ENCODE results near the gene ESRRG.

ESRRG gene

DNA sequence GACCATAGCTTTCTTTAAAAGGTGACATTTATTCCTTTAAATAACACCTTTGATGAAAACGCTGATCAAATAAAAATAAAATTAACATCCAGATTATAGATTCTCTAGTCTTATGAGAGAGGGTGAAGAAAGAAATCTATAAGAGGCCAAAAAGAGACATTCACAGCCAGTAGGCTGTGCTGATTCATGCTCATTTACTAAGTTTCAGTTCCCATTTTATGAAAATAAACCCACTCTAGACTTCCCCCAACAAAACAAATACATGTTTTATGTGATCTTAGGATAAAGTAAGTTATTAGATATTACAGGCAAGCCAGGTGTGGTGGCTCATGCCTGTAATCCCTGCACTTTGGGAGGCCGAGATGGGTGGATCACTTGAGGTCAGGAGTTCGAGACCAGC, 21.1 kb downstream of the ESRRG start:
- DNase-seq: no peak

DNA sequence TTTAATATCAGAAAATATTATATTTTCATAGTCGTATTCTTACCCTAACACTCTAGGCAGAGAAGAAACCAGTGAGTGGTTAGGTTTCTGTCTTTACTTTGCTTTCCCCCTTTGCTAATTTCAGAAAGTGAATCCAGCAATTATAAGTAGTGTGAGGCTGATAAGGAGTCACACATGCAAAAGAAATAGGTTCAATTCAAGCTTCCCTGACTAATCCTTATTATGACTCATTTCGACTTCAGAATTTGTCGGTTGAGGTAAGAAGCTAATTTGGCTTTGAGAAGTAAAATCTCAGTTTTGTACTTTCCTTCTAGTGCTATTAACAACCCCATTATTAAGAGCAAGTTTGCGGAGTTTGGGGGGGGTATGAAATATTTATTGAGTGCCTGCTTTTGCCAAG, 22.4 kb downstream of the ESRRG start:
- no peak for DNase-seq

- DNase-seq: no peak
Measured at GRCh38 chr1:216691710-216692109, 31.5 kb downstream of the ESRRG start.

- DNase-seq: no peak
Measured at GRCh38 chr1:216690603-216691002, 32.6 kb downstream of the ESRRG start.

DNA sequence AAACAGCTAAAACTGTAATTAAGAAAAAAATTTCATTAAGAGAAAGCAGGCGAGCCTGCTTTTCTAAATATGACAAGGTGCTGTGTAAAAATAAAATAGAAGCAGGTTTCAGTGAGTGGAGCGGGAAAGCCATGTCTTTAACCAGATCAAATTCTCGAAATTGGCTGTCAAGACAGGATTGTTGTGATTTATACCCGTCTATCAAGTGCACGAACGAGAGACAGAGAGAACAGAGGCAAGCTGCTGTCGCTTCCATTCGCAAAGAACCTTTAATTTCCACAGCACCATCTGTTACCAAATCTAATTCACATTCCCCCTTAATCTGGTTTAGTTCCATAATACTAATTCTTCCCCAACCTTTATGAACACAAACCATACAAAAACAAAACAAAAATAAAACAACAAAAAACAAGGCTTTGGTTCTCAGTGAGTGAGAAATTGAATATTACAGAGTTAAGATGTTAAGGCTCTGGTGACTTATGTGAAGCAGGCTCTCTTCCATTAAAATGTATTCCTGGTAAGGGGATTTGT, 35.0 kb downstream of the ESRRG start:
- DNase-seq: no peak

DNA sequence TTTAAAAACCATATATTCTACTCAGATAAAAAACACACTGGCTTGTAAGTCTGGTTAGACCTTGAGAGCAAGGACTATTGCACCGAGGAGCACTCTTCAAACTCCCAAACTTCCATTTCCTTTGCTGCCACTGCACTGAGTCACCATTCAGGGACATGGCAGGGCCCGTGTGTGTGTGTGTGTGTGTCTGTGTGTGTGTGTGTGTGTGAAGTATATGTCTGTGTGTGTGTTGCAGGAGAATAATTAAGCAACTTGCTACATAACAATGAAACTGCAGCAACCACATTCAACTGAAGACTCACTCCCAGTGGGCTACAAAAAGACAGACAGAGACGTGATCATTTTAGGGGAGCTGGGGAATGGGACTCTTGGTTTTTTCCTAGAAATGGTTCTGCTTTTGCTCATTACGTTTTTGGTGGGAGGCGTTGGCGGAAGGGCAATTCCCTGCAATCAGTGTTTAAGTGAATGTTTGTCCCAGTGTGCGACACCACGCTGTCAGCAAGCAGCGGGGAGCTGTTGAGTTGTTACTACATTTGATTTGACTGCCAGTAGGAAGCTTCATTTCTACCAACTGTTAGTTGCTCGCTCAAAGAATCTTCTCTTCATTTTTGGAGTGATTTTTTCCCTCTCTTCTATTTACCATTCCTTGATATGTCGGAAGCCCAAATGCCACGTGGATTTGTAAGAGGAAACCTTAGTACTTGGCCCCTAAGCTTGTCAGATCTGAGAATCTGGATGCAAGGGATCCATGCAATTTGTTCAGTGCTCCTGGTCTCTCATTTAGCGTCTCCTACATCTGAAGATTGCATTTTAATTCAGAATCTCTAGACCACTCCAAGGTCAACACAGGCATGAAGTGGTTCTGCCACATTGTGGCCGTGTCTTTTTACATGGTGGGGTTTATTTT, 36.1 kb downstream of the ESRRG start:
- no peak for DNase-seq

GRCh38 chr1:216682752-216683151, 40.5 kb downstream of the ESRRG start:
- no peak for DNase-seq

- no peak for DNase-seq
Measured at GRCh38 chr1:216679108-216679507, 44.1 kb downstream of the ESRRG start.

GRCh38 chr1:216670118-216670883, 52.9 kb downstream of the ESRRG start:
- no peak for DNase-seq

DNA sequence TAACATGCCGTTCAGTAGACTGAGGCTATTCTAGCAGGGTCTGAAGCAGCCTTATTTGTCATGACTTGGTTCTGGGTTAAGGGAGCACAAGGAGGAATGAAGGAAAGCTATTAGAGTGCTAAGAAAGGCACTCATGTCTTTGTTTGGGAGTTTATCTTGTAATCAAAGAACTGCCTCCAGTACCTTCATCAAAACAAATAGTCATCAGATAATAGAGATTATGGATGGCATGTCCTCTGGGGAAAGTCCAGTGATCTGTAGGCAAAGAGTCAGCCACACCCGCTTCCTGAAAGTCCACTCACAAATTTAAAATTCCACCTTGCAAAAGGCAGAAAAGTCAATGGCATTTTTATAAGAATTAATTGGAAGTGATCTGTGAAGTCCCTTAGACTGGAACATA, 56.8 kb downstream of the ESRRG start:
- no peak for DNase-seq

GRCh38 chr1:216665856-216666255, 57.4 kb downstream of the ESRRG start:
- DNase-seq: no peak

DNA sequence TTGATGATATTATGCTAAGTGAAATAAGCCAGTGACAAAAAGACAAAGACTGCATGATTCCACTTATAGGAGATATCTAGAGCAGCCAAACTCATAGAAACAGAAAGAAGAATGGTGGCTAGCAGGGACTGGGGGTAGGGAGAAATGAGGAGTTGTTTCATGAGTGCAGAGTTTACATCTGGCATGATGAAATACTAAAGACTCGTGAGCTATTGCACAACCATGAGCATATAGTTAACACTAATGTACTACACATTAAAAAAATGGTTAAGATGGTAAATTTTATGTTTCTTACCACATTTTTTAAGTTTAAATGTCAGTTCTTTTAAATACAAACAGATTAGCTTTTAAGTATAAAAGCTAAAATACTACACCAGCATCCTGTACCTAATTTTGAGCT, 57.8 kb downstream of the ESRRG start:
- DNase-seq: no peak

DNA sequence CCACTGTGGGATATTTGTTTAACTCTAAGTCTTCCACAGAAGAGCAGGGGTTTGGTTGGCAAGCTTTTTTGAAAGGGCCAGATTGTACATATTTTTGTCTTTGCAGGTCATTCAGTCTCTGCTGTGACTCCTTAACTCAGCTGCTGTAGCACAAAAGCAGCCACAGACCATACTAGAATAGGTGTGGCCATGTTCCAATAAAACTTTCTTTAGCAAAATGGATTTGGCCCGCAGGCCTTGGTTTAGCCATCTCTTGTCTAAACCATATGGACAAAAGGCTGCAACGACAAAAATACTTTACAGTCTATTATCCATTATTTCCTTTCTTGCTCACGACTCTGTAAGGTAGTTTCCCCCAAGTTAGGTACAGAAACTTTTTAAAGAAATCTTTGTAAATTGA, 60.5 kb downstream of the ESRRG start:
- no peak for DNase-seq

GRCh38 chr1:216660561-216660960, 62.7 kb downstream of the ESRRG start:
- DNase-seq: no peak

GRCh38 chr1:216653001-216653400, 70.2 kb downstream of the ESRRG start:
- DNase-seq: no peak

DNA sequence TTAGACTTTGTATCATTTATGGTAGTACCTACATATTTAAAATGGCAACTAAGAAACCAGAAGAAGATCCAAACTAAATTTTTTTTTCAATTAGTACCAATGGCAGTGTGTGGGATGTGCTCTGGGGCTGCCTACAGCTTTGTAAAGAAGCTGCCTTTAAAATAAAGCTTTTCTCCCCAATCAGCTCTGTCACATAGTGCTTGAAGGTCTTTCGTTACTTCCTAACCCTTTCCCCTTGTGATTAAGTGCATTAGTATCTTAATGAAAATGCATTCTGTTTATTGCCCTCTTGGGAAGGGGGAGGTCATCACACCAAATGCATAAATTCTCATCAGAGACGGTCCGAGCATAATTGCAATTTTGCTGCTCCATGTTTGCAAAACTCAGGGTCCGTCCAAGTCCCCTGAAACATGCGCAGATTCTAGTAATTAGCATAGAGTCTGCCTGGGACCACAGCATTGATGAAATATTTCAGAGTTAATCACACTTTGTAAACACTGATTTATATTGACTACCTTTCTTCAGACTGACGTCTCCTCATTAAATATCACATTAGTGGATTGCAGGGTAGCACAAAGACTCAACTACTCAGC, 71.3 kb downstream of the ESRRG start:
- DNase-seq: no peak

GRCh38 chr1:216643176-216643575, 80.1 kb downstream of the ESRRG start:
- DNase-seq: no peak

GRCh38 chr1:216641669-216642460, 81.4 kb downstream of the ESRRG start:
- no peak for DNase-seq

DNA sequence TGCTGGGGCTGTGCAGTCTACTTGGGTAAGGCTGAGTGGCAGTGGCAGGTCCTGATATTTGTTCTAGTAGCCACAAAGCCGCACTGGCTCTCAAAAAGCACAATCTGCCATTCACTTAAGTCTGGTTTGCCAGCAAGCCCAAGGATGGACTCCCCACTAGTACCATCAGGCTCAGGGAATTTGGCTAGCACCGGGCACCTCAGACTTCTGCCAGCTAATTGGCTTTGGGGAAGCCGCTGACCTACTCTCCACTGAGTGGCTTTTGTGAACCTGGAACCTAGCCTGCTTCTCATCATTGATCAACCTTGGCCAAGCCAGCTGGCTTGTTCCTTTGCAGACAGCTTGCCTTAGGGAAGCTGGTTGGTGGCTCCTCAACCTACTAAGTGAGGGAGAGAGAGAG, 83.1 kb downstream of the ESRRG start:
- DNase-seq: no peak

DNA sequence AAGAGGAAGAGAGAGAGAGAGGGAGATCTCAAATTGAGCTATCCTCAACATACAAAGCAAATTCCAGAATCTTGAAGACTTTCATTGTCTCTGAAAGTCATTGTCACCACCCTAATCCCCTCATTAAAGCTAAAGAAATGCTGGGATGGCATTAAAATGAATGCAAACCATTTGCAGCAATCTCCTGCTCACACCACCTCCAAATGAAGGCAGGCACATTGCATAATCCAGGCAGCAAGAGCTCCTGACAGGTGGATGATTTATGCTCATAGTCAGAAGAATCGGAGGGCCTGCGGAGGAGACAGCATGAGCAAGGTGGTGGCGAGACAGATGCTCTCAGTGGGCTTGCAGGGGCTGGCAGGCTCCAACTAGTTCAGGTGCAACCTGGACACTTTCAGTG, 90.2 kb downstream of the ESRRG start:
- no peak for DNase-seq

- no peak for DNase-seq
Measured at GRCh38 chr1:216630532-216630931, 92.7 kb downstream of the ESRRG start.

- no peak for DNase-seq
Measured at GRCh38 chr1:216627252-216627651, 96.0 kb downstream of the ESRRG start.
